ENCODE results near the gene THEM4. TPM values are rescaled to one million over a fixed set of nuclear protein-coding genes. Genes with fewer than 3 reads are reported as not detected.

THEM4 gene
- total RNA-seq, 1 donor = 9.8 TPM

- H3K27me3 ChIP-seq (ENCODE audit: insufficient read depth, low read length) = peaks cover 48% of the 10 kb centered on the region
- peaks cover 3% of the 10 kb centered on the region for H4K20me1 ChIP-seq (ENCODE audit: insufficient read depth, low read length)
- peak overlapping the region; percentile 22 for H3K4me3 ChIP-seq (ENCODE audit: insufficient read depth, low read length)
- H3K79me2 ChIP-seq (ENCODE audit: insufficient read depth, low read length) = no peaks in the 10 kb centered on the region
- no peak overlapping the region for H3K27ac ChIP-seq (ENCODE audit: low read depth, low read length)
- DNase-seq (ENCODE audit: insufficient read length, low spot score, missing footprints) = peak; percentile 93
- H3K4me1 ChIP-seq (ENCODE audit: insufficient read depth, low read length) = peaks cover 26% of the 10 kb centered on the region
- H3K9me3 ChIP-seq (ENCODE audit: low read depth, low read length) = no peaks in the 10 kb centered on the region
- no peak overlapping the region for H2AFZ ChIP-seq (ENCODE audit: low read length)
- H3K36me3 ChIP-seq (ENCODE audit: insufficient read depth, low read length) = no peaks in the 10 kb centered on the region
- no peak for TF ChIP-seq CTCF (IDR thresholded peaks at IDR 0.05; ENCODE audit: extremely low read depth, low read depth, low read length)
- H3K4me2 ChIP-seq (ENCODE audit: insufficient read depth, low read length) = peak overlapping the region; percentile 9
These were observed 70.9 kb downstream of the THEM4 start for GRCh38 chr1:151838222-151839081.

GRCh38 chr1:151837884-151838221 lies 71.5 kb downstream of the THEM4 start:
- Histone ChIP-seq H3K27ac (ENCODE audit: low read depth, low read length) (no peak overlapping the region), H3K4me2 (ENCODE audit: insufficient read depth, low read length) (no peak overlapping the region), H3K36me3 (ENCODE audit: insufficient read depth, low read length) (no peaks in the 10 kb centered on the region), H3K4me1 (ENCODE audit: insufficient read depth, low read length) (peaks cover 26% of the 10 kb centered on the region), H3K9me3 (ENCODE audit: low read depth, low read length) (no peaks in the 10 kb centered on the region), H4K20me1 (ENCODE audit: insufficient read depth, low read length) (peaks cover 3% of the 10 kb centered on the region), H3K4me3 (ENCODE audit: insufficient read depth, low read length) (no peak overlapping the region), H2AFZ (ENCODE audit: low read length) (no peak overlapping the region), H3K79me2 (ENCODE audit: insufficient read depth, low read length) (no peaks in the 10 kb centered on the region), H3K27me3 (ENCODE audit: insufficient read depth, low read length) (peaks cover 48% of the 10 kb centered on the region)
- TF ChIP-seq CTCF (IDR thresholded peaks at IDR 0.05; ENCODE audit: extremely low read depth, low read depth, low read length) = no peak
- no peak for DNase-seq (ENCODE audit: insufficient read length, low spot score, missing footprints)

- Histone ChIP-seq H3K4me2 (ENCODE audit: insufficient read depth, low read length) (no peak overlapping the region), H3K36me3 (ENCODE audit: insufficient read depth, low read length) (no peaks in the 10 kb centered on the region), H3K4me1 (ENCODE audit: insufficient read depth, low read length) (peaks cover 26% of the 10 kb centered on the region), H3K4me3 (ENCODE audit: insufficient read depth, low read length) (no peak overlapping the region), H2AFZ (ENCODE audit: low read length) (no peak overlapping the region), H3K79me2 (ENCODE audit: insufficient read depth, low read length) (no peaks in the 10 kb centered on the region), H4K20me1 (ENCODE audit: insufficient read depth, low read length) (peaks cover 3% of the 10 kb centered on the region), H3K27me3 (ENCODE audit: insufficient read depth, low read length) (peaks cover 49% of the 10 kb centered on the region), H3K27ac (ENCODE audit: low read depth, low read length) (no peak overlapping the region), H3K9me3 (ENCODE audit: low read depth, low read length) (no peaks in the 10 kb centered on the region)
- TF ChIP-seq CTCF (IDR thresholded peaks at IDR 0.05; ENCODE audit: extremely low read depth, low read depth, low read length) = no peak
- DNase-seq (ENCODE audit: insufficient read length, low spot score, missing footprints) = no peak
These were observed 72.1 kb downstream of the THEM4 start for GRCh38 chr1:151837197-151837596.

GRCh38 chr1:151835596-151835995 lies 73.7 kb downstream of the THEM4 start:
- no peak for DNase-seq (ENCODE audit: insufficient read length, low spot score, missing footprints)
- Histone ChIP-seq H4K20me1 (ENCODE audit: insufficient read depth, low read length) (peaks cover 3% of the 10 kb centered on the region), H2AFZ (ENCODE audit: low read length) (no peak overlapping the region), H3K4me2 (ENCODE audit: insufficient read depth, low read length) (no peak overlapping the region), H3K27ac (ENCODE audit: low read depth, low read length) (no peak overlapping the region), H3K36me3 (ENCODE audit: insufficient read depth, low read length) (no peaks in the 10 kb centered on the region), H3K4me1 (ENCODE audit: insufficient read depth, low read length) (peaks cover 16% of the 10 kb centered on the region), H3K9me3 (ENCODE audit: low read depth, low read length) (no peaks in the 10 kb centered on the region), H3K79me2 (ENCODE audit: insufficient read depth, low read length) (no peaks in the 10 kb centered on the region), H3K27me3 (ENCODE audit: insufficient read depth, low read length) (peaks cover 51% of the 10 kb centered on the region), H3K4me3 (ENCODE audit: insufficient read depth, low read length) (no peak overlapping the region)
- TF ChIP-seq CTCF (IDR thresholded peaks at IDR 0.05; ENCODE audit: extremely low read depth, low read depth, low read length) = no peak

Measured in osteoblast (primary cell).